GM19372 (cell line): Measurements from ENCODE around the gene NETO2.

Experiments used
- ATAC-seq: cut with Tn5 transposase; IDR thresholded peaks from one replicate; pipeline ENCODE4 v1.9.1; 2021; ENCODE audit warnings: mild to moderate bottlenecking, low read depth, moderate library complexity; ENCODE audit not compliant: unreplicated experiment

Gene NETO2

DNA sequence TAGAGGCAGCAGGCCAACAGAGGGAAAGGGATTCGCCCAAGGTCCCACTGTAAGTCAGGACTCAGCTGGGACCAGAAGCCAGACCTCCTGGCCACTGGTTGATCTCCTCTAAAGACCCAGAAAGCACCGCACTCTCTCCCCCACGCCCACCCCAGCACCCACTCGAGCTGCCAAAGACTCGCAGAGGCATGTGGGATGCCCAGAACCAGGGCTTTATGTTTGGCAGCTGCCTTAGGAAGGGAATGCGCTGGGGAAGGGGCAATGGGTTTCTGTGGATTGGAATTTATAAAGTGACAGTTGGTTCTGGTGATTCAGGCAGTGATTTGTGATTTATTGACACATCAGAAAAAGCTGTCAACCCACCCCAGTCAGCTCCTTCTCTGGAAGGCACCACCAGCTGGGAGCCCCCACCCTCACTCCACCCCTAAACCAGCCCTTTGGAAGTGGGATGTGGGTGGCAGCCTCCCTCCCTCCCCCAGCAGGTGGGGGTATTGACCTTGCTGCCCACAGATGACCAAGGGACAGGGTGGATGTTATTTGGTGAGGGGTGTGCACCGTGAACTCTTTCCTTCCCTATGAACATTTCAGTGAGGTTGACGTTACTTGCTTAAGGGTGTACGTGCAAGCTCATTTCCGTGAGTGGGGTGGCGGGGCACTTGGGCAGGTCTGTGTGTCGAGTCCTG lies 93.7 kb downstream of the NETO2 start:
- no peak for ATAC-seq

DNA sequence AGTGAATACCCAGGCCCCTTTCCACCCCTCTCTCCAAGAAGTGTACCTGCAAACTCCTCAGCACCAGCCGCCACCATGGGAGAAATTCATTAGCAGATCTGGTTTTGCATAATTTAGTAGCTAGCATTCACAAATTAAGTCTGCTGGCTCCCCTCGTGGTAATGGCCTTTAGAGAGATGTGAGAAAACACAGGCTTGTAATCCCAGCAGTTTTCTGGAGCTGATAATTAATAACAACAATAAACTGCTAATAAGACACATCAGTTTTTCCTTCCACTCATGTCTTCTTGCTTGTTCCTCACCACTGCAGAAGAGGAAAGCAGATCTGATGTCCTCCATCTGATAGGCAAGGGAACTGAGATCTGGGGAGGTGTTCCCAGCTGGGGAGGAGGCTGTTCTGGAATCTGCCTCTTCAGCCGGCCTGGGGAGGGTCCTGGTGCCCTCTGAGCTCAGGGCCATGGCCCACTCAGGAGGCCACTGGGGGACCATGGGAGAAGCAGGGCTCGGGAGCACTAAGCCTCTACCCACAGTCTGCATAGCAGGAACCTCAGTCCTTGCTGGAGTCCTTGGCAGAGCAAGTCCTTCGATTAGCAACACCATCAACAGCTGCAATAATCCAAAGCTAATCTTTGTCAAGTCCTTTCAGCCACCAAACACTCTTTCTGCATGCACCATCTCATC lies 96.1 kb downstream of the NETO2 start:
- ATAC-seq, result no peak

DNA sequence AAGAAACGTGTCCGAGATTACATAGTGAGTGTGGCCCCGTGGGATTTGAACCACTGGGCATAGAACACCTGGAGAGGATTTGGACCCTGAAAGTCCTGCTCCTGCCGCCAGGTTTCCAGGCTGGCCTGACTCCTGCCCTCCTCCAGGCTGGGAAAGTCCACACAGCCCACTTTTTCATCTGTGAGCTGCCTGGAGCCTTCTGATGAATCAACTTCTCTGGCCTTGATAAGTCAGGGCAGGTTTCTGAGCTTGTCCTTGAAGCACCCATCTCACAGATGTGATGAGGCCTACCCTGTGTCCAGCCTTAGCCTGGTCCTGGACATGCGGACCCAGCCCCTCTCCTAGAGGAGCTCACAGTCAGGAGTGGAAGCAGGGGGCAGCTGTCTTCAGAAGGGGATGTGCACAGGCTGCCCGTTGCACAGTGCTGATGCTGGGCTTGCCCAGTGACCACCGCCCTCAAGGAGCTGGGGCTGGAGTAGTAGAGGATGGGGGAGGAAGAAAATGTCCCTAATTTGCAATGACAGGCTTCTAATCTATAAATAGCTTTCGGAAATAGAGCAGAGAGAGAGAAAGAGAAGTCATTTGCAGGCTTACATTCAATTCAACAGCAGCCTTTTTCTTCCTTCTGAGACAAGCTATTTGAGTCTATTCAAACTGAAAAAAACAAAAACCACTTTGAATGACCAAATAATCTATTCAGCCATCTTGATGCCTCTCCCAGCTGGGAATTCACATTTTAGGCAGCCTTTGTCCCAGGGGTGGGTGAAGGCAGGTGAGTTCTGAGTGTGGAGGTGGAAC lies 96.8 kb downstream of the NETO2 start:
- no peak for ATAC-seq

- no peak for ATAC-seq
Observed at GRCh38 chr16:47045459-47045858, 98.3 kb downstream of the NETO2 start.

DNA sequence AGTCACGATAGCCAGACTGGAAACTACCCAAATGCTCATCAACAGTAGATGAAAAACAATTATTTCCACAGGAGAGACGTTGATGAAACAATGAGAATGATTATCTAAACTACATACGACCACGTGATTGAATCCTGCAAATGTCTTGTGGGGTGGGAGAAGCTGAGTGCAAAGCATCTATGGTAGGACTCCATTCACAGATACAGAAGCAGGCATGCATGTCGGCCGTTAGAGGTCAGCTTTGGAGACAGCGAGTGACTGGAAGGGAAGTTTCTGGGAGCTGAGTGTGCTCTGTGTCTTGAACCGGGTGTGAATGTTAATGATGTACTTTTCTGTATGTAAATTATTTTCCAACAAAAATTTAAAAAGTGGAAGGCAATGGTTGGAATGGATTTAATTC lies 98.7 kb downstream of the NETO2 start:
- no peak for ATAC-seq

GRCh38 chr16:47043970-47044684 lies 99.6 kb downstream of the NETO2 start:
- no peak for ATAC-seq

GRCh38 chr16:47043200-47043599 lies 100.5 kb downstream of the NETO2 start:
- ATAC-seq, result no peak

DNA sequence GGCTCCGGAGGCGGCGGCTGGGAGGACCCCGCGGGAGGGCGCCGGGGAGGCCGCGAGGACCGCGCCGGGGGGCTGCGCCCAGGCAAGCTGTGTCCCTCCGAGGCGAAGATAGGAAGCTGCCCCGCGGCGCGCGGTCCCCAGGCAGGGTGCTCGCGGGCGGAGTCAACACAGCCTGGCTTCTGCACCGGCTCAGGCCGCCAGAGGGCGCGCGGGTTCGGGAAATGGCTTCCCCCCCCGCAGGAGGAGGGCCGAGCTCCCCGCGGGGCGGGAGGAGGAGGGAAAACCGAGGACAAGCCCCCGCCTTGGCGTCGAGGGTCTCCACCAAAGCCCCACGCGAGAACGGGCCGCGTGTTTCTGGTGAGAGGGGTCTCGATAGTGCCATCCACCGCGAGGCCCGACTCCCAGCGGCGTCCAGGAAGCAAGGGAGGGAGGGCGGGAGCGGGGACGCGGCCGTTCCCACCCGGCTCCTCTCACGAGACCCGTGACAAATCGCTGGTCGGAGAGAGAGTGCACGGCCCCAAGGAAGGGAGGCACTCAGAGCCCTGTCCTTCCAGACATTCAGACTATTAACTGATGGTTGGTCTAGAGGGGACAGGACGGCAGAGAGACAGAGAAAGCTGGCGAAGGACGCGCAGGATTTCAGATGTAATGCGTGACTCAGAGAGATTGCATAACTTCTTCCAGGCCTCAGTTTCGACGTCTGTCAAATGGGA lies 105.8 kb downstream of the NETO2 start:
- peak; percentile 95 for ATAC-seq

GRCh38 chr16:47037396-47037745 lies 106.4 kb downstream of the NETO2 start:
- ATAC-seq, result peak; percentile 33

- ATAC-seq, result no peak
Observed at GRCh38 chr16:47036201-47036600, 107.5 kb downstream of the NETO2 start.

DNA sequence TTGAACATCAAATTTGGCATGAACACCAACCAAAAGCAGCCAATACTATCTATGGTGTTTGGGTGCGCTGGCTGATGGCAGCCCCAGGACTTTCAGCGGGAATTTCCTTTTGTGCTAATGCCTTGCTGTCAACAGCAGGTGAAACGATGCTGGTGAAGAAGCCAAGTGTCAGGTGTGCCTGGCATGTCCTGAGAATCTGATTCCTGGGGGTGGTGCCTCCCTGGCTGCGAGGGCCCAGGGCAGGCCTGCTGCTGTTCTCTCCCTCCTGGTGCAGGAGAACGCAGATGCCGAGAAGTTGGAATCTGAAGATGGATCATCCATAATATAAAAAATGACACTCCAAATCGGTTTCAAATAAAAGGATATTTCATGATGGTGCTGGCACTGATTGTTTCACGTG lies 108.3 kb downstream of the NETO2 start:
- ATAC-seq, result no peak

DNA sequence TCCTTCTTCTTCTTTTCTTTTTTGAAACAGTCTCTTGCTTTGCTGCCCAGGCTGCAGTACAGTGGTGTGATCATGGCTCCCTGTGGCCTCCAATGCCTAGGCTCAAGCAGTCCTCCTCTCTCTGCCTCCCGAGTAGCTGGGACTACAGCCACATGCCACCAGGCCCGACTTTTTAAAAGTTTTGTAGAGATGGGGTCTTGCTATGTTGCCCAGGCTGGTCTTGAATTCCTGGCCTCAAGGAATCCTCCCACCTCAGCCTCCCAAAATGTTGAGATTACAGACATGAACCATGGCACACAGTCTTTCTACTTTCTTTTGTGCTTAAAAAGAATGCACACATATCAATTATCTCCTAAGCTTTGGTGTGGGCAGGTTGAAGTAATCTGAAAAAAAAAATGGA lies 109.3 kb downstream of the NETO2 start:
- no peak for ATAC-seq

DNA sequence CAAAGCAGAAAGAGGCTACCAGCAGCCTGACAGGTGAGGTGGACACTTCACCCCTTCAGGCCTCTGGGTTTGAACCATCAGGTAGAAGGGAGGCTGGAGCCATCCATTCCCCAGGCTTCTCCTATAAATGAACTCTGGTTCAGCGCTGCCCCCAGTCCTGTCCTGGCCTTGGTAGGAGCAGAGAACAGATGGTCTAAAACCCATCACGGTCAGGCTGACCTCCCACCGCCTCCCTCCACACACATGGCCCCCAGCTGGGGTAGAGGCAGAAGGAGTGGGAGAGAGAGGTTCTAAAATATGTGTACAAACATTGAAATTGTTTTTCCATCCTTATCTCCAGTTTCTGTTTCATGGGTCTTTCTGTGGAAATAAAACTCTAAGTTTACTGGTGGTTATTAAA lies 110.6 kb downstream of the NETO2 start:
- ATAC-seq, result no peak

GRCh38 chr16:47029724-47030123 lies 114.0 kb downstream of the NETO2 start:
- no peak for ATAC-seq

- no peak for ATAC-seq
Observed at GRCh38 chr16:47028767-47029377, 114.9 kb downstream of the NETO2 start.
